Measurements from ENCODE around the gene HEXIM2. TPM values are rescaled to one million over a fixed set of nuclear protein-coding genes. Genes with fewer than 3 reads are reported as not detected.

HEXIM2 gene
- total and polyA plus RNA-seq, 2 of the 13 experiments (the other 11 are each of a cell fraction or from before 2014, with no cell fraction given): 27.1 to 32.4 TPM

DNA sequence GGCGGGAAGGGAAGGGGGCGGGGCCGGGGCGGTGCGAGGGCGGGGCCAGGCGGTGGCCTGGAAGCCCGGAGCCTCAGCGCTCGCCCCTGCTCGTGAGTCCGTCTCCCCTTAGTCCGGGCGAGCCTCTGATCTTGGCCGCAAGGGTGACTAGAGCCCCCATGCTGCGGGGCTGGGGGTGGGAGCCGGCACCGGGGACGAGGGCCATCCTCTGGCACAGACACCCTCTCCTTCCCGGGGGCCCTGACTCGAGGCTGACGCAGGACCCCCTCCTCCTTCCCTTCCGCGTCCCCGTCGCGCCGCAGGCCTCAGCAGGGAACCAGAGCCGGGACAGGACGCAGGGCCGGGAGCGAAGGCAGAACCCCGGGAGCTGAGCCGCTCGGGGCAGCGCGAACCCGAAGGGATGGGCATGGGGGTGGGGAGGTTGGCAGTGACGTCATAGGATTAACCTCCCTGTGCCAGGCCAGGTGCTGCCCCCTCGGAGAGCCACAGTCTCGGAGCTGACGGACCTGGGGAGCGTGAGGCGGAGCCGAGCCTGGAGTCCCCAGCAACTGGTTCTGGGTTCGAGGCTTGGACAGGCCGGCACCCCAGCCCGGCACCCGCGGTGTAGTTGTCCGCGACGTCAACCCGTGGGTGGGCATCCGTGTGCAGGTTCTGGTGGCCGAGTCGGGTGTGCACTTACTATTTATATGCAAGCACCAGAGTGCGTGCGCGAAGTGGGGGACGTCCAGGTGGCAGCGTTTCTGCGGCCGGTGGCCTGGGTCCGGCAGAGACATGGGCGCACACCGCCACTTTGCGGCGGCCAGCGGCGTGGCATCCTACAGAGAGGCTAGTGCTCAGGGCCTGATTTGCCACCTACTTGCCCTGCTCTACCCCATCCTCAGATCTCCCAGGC lies 28.9 kb upstream of the HEXIM2 start (continued):
- TF ChIP-seq, protein P1, sequence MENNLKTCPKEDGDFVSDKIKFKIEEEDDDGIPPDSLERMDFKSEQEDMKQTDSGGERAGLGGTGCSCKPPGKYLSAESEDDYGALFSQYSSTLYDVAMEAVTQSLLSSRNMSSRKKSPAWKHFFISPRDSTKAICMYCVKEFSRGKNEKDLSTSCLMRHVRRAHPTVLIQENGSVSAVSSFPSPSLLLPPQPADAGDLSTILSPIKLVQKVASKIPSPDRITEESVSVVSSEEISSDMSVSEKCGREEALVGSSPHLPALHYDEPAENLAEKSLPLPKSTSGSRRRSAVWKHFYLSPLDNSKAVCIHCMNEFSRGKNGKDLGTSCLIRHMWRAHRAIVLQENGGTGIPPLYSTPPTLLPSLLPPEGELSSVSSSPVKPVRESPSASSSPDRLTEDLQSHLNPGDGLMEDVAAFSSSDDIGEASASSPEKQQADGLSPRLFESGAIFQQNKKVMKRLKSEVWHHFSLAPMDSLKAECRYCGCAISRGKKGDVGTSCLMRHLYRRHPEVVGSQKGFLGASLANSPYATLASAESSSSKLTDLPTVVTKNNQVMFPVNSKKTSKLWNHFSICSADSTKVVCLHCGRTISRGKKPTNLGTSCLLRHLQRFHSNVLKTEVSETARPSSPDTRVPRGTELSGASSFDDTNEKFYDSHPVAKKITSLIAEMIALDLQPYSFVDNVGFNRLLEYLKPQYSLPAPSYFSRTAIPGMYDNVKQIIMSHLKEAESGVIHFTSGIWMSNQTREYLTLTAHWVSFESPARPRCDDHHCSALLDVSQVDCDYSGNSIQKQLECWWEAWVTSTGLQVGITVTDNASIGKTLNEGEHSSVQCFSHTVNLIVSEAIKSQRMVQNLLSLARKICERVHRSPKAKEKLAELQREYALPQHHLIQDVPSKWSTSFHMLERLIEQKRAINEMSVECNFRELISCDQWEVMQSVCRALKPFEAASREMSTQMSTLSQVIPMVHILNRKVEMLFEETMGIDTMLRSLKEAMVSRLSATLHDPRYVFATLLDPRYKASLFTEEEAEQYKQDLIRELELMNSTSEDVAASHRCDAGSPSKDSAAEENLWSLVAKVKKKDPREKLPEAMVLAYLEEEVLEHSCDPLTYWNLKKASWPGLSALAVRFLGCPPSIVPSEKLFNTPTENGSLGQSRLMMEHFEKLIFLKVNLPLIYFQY (CRISPR knock-in tag; IDR thresholded peaks at IDR 0.05; ENCODE audit: borderline replicate concordance): no peak
- TF ChIP-seq ZNF839 (CRISPR knock-in tag; IDR thresholded peaks at IDR 0.05; ENCODE audit: borderline replicate concordance) (peak; percentile 95; the same call in 1 of the 2 replicates), ATF7 (IDR thresholded peaks at IDR 0.05) (peak; percentile 99), ATF7 (CRISPR knock-in tag; IDR thresholded peaks at IDR 0.05) (peak; percentile 97), ZNF276 (CRISPR knock-in tag; IDR thresholded peaks at IDR 0.05; ENCODE audit: low read depth) (peak; percentile 89; the same call in 1 of the 2 replicates), ZBTB37 (CRISPR knock-in tag; IDR thresholded peaks at IDR 0.05) (no peak), RXRA (CRISPR knock-in tag; IDR thresholded peaks at IDR 0.05) (peak; percentile 70; the same call in 1 of the 2 replicates), RFX3 (CRISPR knock-in tag; IDR thresholded peaks at IDR 0.05) (no peak), MBD4 (IDR thresholded peaks at IDR 0.05; ENCODE audit: borderline replicate concordance, low read length) (no peak), ZGPAT (CRISPR knock-in tag; IDR thresholded peaks at IDR 0.05) (peak; percentile 42; the same call in 1 of the 2 replicates), RAD21 (CRISPR knock-in tag; IDR thresholded peaks at IDR 0.05) (peak; percentile 90), ZNF629 (CRISPR knock-in tag; conservative IDR thresholded peaks at IDR 0.05) (0 out of 2 replicates have a peak, but pooled peaks have one; percentile 20), E2F1 (CRISPR knock-in tag; IDR thresholded peaks at IDR 0.05) (no peak), ZNF296 (CRISPR knock-in tag; conservative IDR thresholded peaks at IDR 0.05) (no peak)
- TF ChIP-seq, protein P2, sequence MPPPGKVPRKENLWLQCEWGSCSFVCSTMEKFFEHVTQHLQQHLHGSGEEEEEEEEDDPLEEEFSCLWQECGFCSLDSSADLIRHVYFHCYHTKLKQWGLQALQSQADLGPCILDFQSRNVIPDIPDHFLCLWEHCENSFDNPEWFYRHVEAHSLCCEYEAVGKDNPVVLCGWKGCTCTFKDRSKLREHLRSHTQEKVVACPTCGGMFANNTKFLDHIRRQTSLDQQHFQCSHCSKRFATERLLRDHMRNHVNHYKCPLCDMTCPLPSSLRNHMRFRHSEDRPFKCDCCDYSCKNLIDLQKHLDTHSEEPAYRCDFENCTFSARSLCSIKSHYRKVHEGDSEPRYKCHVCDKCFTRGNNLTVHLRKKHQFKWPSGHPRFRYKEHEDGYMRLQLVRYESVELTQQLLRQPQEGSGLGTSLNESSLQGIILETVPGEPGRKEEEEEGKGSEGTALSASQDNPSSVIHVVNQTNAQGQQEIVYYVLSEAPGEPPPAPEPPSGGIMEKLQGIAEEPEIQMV (CRISPR knock-in tag; IDR thresholded peaks at IDR 0.05; ENCODE audit: low read depth): peak; percentile 64; the same call in 1 of the 2 replicates
